Measurements from ENCODE around the gene ZNF740. TPM values are rescaled to one million over a fixed set of nuclear protein-coding genes. Genes with fewer than 3 reads are reported as not detected.

The ZNF740 gene
- total RNA-seq, 2 experiments from 2014 or later = 31.3 to 35.9 TPM

DNA sequence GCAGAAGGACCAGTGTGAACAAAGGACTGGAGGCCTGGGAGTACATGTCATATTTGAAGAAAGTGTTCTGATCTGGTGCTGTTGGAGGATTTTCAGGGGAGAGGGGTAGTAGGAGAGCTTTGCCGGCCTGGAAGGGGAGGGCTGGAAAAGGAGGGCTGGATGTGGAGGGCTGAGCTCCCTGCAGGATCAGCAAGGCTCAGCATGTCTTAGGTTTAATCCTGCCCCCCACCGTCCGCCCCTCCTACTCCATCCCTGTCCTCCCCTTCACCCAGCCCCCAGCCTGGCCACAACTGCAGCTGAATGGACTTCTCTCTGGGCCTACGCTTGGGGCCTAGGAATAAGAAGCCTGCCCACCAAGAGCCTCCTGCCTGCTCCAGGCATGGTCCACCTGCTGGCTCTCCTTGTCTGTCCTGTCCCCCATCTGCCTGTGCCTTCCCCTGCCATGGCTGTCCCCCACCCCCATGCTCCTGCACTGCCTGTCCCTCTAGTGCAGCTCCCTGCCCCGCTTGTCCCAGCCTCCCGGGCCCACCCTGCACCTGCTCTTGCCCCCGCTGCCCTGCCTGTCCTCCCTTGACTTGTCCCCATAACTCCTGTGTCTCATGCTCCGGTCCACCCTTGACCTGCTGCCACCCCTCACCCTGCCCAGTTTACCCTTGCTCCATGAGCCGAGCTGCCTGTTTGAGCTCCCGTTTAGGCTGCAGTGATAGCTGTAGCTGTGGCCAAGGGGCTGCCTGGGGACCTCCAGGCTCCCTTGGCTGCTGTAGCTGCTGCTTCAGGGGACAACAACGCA lies 61.3 kb downstream of the ZNF740 start:
- H3K36me3 Mint-ChIP-seq (ENCODE audit: low read depth) = no peaks in the 10 kb centered on the region
- no peak overlapping the region for H3K27ac Mint-ChIP-seq
- no peak for TF ChIP-seq CTCF (IDR thresholded peaks at IDR 0.05)
- H3K9me3 Mint-ChIP-seq = no peaks in the 10 kb centered on the region
- DNase-seq (no peak), ATAC-seq (no peak)
- H3K27me3 Mint-ChIP-seq = no peaks in the 10 kb centered on the region
- intact Hi-C loops (cut with micrococcal nuclease) = no loop called here
- H3K4me3 Mint-ChIP-seq = no peak overlapping the region
- POLR2A ChIA-PET = interaction anchor here (2.0 to 4.7 kb wide), 3 partner anchors 8 to 21 kb away, joined by 6 to 21 read pairs (median 8); a partner anchor contains a TSS
- H3K4me1 Mint-ChIP-seq (ENCODE audit: low read depth) = peaks cover 9% of the 10 kb centered on the region
- CTCF ChIA-PET = interaction anchor here (0.7 to 7.7 kb wide), 5 partner anchors 9 to 110 kb away, joined by 3 to 45 read pairs (median 3); a partner anchor contains a TSS

DNA sequence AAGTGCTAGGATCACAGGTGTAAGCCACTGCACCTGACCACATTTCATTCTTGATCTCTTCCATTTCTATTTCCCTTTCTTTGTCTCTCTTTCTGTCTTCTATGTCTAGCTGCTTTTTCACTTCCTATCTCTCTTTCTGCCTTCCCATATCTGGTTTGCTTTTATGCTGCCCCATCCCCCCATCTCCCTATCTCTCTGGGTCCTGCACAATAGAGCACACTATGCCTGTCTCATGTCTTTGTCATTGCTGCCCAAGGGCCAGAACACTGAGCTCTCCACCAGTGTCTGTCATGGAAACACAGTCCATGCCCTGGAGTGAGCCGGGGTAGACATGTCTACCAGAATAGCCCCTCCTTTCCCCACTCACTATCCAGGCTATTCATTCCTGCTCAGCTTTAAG lies 63.8 kb downstream of the ZNF740 start:
- ATAC-seq (no peak), DNase-seq (no peak)
- H3K4me3 Mint-ChIP-seq = no peak overlapping the region
- no peak overlapping the region for H3K27ac Mint-ChIP-seq
- H3K4me1 Mint-ChIP-seq (ENCODE audit: low read depth) = peaks cover 3% of the 10 kb centered on the region
- H3K27me3 Mint-ChIP-seq = no peaks in the 10 kb centered on the region
- H3K9me3 Mint-ChIP-seq = no peaks in the 10 kb centered on the region
- ChIA-PET CTCF (interaction anchor here (1.1 to 7.7 kb wide), 4 partner anchors 10 to 31 kb away, joined by 3 to 45 read pairs (median 5); partner anchors contain the start of gene ESPL1), POLR2A (interaction anchor here (1.4 to 1.5 kb wide), 2 partner anchors 13 to 76 kb away, joined by 4 to 6 read pairs; no protein-coding TSS in a partner anchor)
- intact Hi-C loops (cut with micrococcal nuclease) = no loop called here
- TF ChIP-seq CTCF (IDR thresholded peaks at IDR 0.05) = no peak
- no peaks in the 10 kb centered on the region for H3K36me3 Mint-ChIP-seq (ENCODE audit: low read depth)

Other genes starting within 250 kb of the ZNF740 start
- gene KRT18, start 231.6 kb upstream of the ZNF740 start, total RNA-seq = 1 to 10 TPM; 3.4 to 4.9 TPM
- gene EIF4B, start 174.3 kb upstream of the ZNF740 start, total RNA-seq = 100 to 1,000 TPM; 789 to 814 TPM
- gene TNS2, start 130.7 kb upstream of the ZNF740 start, total RNA-seq = 1 to 10 TPM; 1.1 to 1.6 TPM
- 10 to 100 TPM; 24.8 to 25.0 TPM for gene SPRYD3, start 101.3 kb upstream of the ZNF740 start, total RNA-seq
- gene IGFBP6, start 83.1 kb upstream of the ZNF740 start, total RNA-seq = 1 to 10 TPM; 2.0 to 2.3 TPM
- 1 to 10 TPM; 5.3 to 6.7 TPM for gene SOAT2, start 77.2 kb upstream of the ZNF740 start, total RNA-seq
- gene CSAD, start 203 bp downstream of the ZNF740 start, total RNA-seq = 10 to 100 TPM; 13.8 to 18.6 TPM
- gene ITGB7, start 26.5 kb downstream of the ZNF740 start, total RNA-seq = 100 to 1,000 TPM; 121 to 137 TPM
- 10 to 100 TPM; 19.7 to 20.3 TPM for gene RARG, start 51.5 kb downstream of the ZNF740 start, total RNA-seq
- gene ESPL1, start 87.6 kb downstream of the ZNF740 start, total RNA-seq = 10 to 100 TPM; 62.1 to 63.4 TPM
- gene PFDN5, start 114.8 kb downstream of the ZNF740 start, total RNA-seq = 100 to 1,000 TPM; 322 to 373 TPM
- 10 to 100 TPM; 69.5 to 70.9 TPM for gene MYG1, start 119.0 kb downstream of the ZNF740 start, total RNA-seq
- 10 to 100 TPM; 81.3 to 87.6 TPM for gene AAAS, start 140.9 kb downstream of the ZNF740 start, total RNA-seq
- not detected for gene SP7, start 155.6 kb downstream of the ZNF740 start, total RNA-seq
- gene SP1, start 199.5 kb downstream of the ZNF740 start, total RNA-seq = 10 to 100 TPM; 67.2 to 70.3 TPM
- gene AMHR2, start 243.1 kb downstream of the ZNF740 start, total RNA-seq = not detected

All from activated CD8-positive, alpha-beta T cell treated with anti-CD3 and anti-CD28 coated beads for 36 hours (primary cell).